LNCaP clone FGC (cell line): ENCODE data around the gene GBE1.

Source experiments
- DNase-seq: peaks from one replicate; pipeline ENCODE4 v3.0.0-alpha.2; 2011; ENCODE audit warnings: low read depth
- H3K4me3 ChIP-seq: 2 replicates; pipeline ENCODE4 v1.5.1; 2011; ENCODE audit warnings: mild to moderate bottlenecking, low read depth, low read length, control low read depth
- CTCF ChIP-seq: IDR thresholded peaks from 2 replicates; pipeline ENCODE4 v1.5.1; 2012; ENCODE audit warnings: mild to moderate bottlenecking; ENCODE audit not compliant: control insufficient read depth, insufficient read depth; ENCODE audit errors: extremely low read depth

Gene GBE1

GRCh38 chr3:81443958-81444357 lies 317.5 kb downstream of the GBE1 start:
- no peak for DNase-seq
- no peak for TF ChIP-seq CTCF
- H3K4me3 ChIP-seq: no peak overlapping the region

DNA sequence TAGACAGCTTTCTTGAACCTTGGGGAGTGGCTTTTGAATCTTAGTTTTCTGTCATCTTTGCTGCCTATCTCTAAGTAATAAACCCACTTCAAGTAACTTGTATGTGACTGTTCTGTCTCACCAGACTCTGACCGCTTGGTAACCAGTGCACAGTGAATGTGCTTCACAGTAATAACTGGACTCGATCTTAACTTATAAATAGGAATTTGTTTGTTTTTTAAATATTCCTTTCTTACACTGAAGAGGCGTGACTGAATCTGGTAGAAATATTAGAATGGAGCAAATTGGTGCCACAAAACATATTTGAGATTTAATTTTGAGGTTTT lies 318.0 kb downstream of the GBE1 start:
- no peak overlapping the region for H3K4me3 ChIP-seq
- TF ChIP-seq CTCF: no peak
- DNase-seq: no peak

- TF ChIP-seq CTCF: no peak
- no peak for DNase-seq
Measured at GRCh38 chr3:81442758-81443456, 318.5 kb downstream of the GBE1 start.

DNA sequence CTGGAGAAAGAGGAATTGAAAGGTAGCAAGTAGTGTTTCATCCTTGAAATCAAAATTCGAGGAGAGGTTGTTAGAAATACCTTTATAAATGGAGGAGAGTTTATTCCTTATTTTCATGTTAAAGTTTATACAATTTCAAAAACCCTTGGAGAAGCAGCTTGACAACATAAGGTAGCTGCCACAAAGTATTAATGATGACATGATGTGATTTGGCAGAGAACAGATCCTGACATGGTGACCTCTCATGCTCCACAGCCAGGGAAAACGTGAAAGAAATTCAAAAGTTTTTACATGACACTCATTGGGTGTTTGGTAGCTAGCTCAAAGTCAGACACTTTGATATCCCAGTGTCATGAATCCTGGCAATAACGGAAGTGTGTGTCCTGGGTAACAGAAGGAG lies 320.8 kb downstream of the GBE1 start:
- no peak for TF ChIP-seq CTCF
- no peak overlapping the region for H3K4me3 ChIP-seq
- no peak for DNase-seq

More at GRCh38 chr3:81442758-81443456, 318.5 kb downstream of the GBE1 start:
- no peak overlapping the region for H3K4me3 ChIP-seq
